Stomach (tissue), 9 donors: ENCODE results near the gene FEM1C. TPM values are rescaled to one million over a fixed set of nuclear protein-coding genes. Genes with fewer than 3 reads are reported as not detected.
A peak's percentile ranks its signal among the peaks of the same experiment; 100 is the strongest.

ENCODE experiments used
- DNase-seq, 2 donors: peaks; one replicate each; pipeline versions ENCODE4 v3.0.0 to v3.0.0-alpha.2; 2013 to 2019
- H3K27ac ChIP-seq, 5 donors: fragments of 200-600 bp in 4 of 5; sonication (generic) in 4 of 5; one replicate each; pipeline ENCODE4 v1.5.1; 2013 to 2019; ENCODE audit warnings: mild to moderate bottlenecking in 1 of 5, moderate library complexity in 1 of 5
- H3K27me3 ChIP-seq, 3 donors: fragments of 200-600 bp; sonication (generic); one replicate each; pipeline ENCODE4 v1.5.1; 2017 to 2019; ENCODE audit warnings: mixed run types in 1 of 3
- H3K36me3 ChIP-seq, 4 donors: fragments of 200-600 bp; sonication (generic); 1 replicate in 3 of 4; 2 replicates in 1 of 4; pipeline ENCODE4 v1.5.1; 2016 to 2019
- H3K4me1 ChIP-seq, 4 donors: fragments of 200-600 bp; sonication (generic); one replicate each; pipeline ENCODE4 v1.5.1; 2016 to 2019
- H3K4me3 ChIP-seq, 4 donors: fragments of 200-600 bp; sonication (generic) in 3 of 4; one replicate each; pipeline ENCODE4 v1.5.1; 2016 to 2019; ENCODE audit warnings: mild to moderate bottlenecking in 1 of 4
- H3K9me3 ChIP-seq, 4 donors: fragments of 200-600 bp; sonication (generic); one replicate each; pipeline ENCODE4 v1.5.1; 2016 to 2019
- EP300 ChIP-seq: sonication (generic); formaldehyde crosslinking; IDR thresholded peaks from one replicate; pipeline ENCODE4 v1.6.1; 2017; ENCODE audit warnings: antibody characterized with exemption
- POLR2A ChIP-seq, 4 donors: fragments of 450-650 bp; IDR thresholded peaks; one replicate each; pipeline ENCODE4 v1.6.1; 2016; ENCODE audit warnings: antibody characterized with exemption in 4 of 4, control low read depth in 2 of 4, mild to moderate bottlenecking in 1 of 4, moderate library complexity in 1 of 4
- POLR2AphosphoS5 ChIP-seq, 3 donors: sonication (generic); formaldehyde crosslinking; IDR thresholded peaks; one replicate each; pipeline ENCODE4 v1.6.1; 2016; ENCODE audit warnings: antibody characterized with exemption in 3 of 3
- WGBS, 5 donors: extraction: QIAGEN DNeasy Blood & Tissue Kit in 3 of 5; methylation state at CpG; one replicate each; pipeline versions ENCODE4 v1.1.5 to v1.1.7; 2013 to 2018; 5-methylcytosine and 5-hydroxymethylcytosine counted together
- intact Hi-C: fragments of 100-400 bp; cut with DNase I; formaldehyde crosslinking; loops from one replicate; pipeline ENCODE4 v1.15.1; 2023; ENCODE audit warnings: low total_unique reads
- polyA plus RNA-seq, 3 donors: library from polyadenylated mRNA; stranded (reverse); fragments of 200-250 nt; gene quantifications; one replicate each; pipeline ENCODE4 v1.2.3, GENCODE V29; 2013
- total RNA-seq, 5 donors: library from RNA; depleted of rRNA; stranded (reverse); fragments of >200 nt; gene quantifications; one replicate each; pipeline versions ENCODE4 v1.1.0 to v1.2.3, GENCODE V29; 2014 to 2016
- TF ChIP-seq, protein P1 (sequence below), 7 experiments: fragments of 450-650 bp in 4 of 7; fragments of 200-600 bp in 3 of 7; sonication (generic) in 3 of 7; IDR thresholded peaks; one replicate each; pipeline ENCODE4 v1.5.1; 2016 to 2019; ENCODE audit warnings: antibody characterized with exemption in 7 of 7, control low read depth in 2 of 7, mild to moderate bottlenecking in 1 of 7
- donor health status: healthy with polysubstance abuse.
- donor health status: Bipolar disorder and iron deficiency.
- donor health status: healthy.

Gene FEM1C
- total and polyA plus RNA-seq, 8 donors: 5.9 to 55.6 (median 21.7) TPM

DNA sequence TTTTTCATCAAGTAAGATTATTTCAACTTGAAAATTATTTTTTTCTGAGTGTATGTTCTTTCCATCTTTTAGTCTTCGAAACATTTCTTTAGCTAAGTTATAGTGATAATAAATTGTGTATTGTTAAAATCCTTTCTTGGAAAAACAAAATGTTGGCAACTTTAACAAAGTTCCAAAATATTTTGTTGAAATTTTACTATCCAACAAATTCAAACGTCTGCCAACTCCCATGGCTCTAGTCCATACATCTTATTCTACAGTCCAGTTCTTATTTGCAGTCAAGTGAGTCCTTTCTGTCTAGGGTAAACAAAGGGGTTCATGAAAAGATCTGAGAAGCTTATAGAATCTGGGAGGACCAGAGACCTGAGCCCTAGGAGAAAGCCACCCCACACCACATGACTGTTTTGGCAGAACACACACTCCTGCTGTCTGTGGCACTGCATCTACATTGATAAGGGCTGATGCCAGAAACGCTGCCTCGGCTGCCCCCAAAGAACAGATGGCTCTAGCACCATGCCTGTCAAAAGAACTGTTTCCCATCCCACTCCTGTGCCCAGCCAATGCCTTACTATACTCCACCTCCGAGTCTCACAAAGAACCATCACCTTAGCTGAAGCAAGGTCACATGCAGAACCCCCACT, 47.5 kb downstream of the FEM1C start:
- no peak overlapping the region for H3K4me3 ChIP-seq
- no peak overlapping the region for H3K27ac ChIP-seq
- peak in 1 of 2 donors; percentile 23 for DNase-seq
- H3K27me3 ChIP-seq: no peaks in the 10 kb centered on the region
- 60 to 75% (median 73%) methylated on average over 5 of the region's 5 CpGs for WGBS, 5 donors
- no peaks in the 10 kb centered on the region for H3K36me3 ChIP-seq
- no peaks in the 10 kb centered on the region for H3K4me1 ChIP-seq
- intact Hi-C loops: no loop called here
- TF ChIP-seq POLR2A (IDR thresholded peaks at IDR 0.05) (no peak), EP300 (no peak), POLR2AphosphoS5 (IDR thresholded peaks at IDR 0.05) (no peak)
- TF ChIP-seq, protein P1, sequence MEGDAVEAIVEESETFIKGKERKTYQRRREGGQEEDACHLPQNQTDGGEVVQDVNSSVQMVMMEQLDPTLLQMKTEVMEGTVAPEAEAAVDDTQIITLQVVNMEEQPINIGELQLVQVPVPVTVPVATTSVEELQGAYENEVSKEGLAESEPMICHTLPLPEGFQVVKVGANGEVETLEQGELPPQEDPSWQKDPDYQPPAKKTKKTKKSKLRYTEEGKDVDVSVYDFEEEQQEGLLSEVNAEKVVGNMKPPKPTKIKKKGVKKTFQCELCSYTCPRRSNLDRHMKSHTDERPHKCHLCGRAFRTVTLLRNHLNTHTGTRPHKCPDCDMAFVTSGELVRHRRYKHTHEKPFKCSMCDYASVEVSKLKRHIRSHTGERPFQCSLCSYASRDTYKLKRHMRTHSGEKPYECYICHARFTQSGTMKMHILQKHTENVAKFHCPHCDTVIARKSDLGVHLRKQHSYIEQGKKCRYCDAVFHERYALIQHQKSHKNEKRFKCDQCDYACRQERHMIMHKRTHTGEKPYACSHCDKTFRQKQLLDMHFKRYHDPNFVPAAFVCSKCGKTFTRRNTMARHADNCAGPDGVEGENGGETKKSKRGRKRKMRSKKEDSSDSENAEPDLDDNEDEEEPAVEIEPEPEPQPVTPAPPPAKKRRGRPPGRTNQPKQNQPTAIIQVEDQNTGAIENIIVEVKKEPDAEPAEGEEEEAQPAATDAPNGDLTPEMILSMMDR (IDR thresholded peaks at IDR 0.05): no peak
- H3K9me3 ChIP-seq: no peaks in the 10 kb centered on the region

DNA sequence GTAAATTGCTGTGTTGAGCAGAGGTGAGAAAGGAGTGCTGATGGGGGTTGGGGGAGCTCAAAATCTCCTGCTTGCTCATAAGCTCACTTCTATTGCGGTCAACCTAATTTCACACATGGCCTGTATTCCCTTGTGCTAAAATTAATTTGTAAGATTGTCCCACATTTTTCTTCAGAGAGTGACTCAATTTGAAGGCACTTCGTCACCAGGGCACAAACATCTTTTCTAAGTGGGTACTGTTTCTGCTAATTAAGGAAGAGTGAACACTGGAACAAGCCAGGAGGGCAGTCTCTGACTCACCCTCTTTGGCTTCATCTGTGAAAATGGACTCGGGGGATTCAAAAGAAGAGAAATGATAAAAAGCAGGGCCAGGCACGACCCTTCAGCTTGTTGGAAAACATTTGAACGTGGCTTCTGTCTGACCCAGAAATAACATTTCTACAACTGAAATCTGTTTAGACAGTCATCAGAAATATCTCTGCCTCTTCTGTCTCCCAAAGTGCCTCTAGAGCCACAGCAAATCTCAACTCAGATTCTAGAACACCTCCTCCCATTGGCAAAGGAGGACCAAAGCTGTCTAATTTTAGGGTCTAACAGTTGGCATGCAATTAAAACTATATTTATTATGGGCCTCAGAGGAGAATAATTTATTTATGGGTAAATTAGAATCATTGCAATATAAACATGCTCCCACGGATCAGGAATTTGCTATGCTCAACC, 49.8 kb downstream of the FEM1C start:
- DNase-seq: no peak
- H3K27me3 ChIP-seq: no peaks in the 10 kb centered on the region
- H3K27ac ChIP-seq: peak overlapping the region in 1 of 5 donors; percentile 13
- intact Hi-C loops: no loop called here
- H3K4me1 ChIP-seq: no peaks in the 10 kb centered on the region
- TF ChIP-seq POLR2AphosphoS5 (IDR thresholded peaks at IDR 0.05): peak in 1 of 3 donors; percentile 15
- TF ChIP-seq, protein P1 (IDR thresholded peaks at IDR 0.05): no peak
- H3K36me3 ChIP-seq: no peaks in the 10 kb centered on the region
- H3K9me3 ChIP-seq: no peaks in the 10 kb centered on the region
- no peak overlapping the region for H3K4me3 ChIP-seq
- 56 to 81% (median 73%) methylated on average over 6 of the region's 6 CpGs for WGBS, 5 donors

DNA sequence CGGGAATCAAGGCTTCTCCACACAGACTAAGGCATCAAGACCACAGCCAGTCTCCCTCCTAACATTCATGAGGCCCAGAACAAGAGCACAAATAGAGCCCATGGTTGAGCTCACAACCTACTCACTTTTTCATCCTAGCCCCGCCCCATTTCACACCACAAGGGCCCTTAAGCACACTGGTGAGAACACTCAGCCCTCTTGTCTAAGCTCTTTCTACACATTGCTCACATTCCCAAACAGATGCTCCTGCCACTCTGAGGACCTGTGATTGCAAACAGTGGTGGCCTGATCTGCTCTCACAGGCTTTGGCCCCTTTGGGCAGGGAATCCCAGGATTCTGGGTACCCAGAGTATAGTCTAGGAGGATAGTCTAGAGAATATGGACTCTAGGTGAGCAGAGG, 54.0 kb downstream of the FEM1C start:
- TF ChIP-seq, protein P1 (IDR thresholded peaks at IDR 0.05): no peak
- no peak for TF ChIP-seq POLR2A (IDR thresholded peaks at IDR 0.05)
- TF ChIP-seq EP300: no peak
- no peak for TF ChIP-seq POLR2AphosphoS5 (IDR thresholded peaks at IDR 0.05)
- Histone ChIP-seq H3K9me3 (no peaks in the 10 kb centered on the region), H3K4me1 (no peaks in the 10 kb centered on the region), H3K36me3 (no peaks in the 10 kb centered on the region), H3K4me3 (no peak overlapping the region), H3K27ac (no peak overlapping the region), H3K27me3 (no peaks in the 10 kb centered on the region)
- no peak for DNase-seq
- intact Hi-C loops: no loop called here
- WGBS, 5 donors: 85 to 96% (median 91%) methylated on average over 2 of the region's 2 CpGs

DNA sequence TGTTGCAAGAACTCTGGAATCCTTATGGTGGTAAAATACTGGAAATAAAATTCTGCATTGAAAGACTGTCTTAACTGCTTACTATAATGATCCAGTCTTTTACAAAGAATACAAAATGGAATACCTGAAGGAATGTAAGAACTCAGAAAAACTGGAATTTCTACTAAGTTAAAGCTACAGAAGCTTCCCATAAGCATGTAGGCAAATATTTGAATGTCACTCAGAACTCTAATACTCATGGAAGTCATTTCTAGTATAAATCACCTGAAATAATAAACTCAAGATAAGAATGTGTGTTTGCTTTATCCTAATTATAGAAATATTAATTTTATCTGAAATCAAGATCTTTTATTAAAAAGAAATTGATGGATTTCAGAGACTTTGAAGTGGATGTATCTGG, 54.8 kb downstream of the FEM1C start:
- Histone ChIP-seq H3K36me3 (no peaks in the 10 kb centered on the region), H3K27ac (no peak overlapping the region), H3K9me3 (no peaks in the 10 kb centered on the region), H3K27me3 (no peaks in the 10 kb centered on the region), H3K4me3 (no peak overlapping the region), H3K4me1 (no peaks in the 10 kb centered on the region)
- TF ChIP-seq, protein P1 (IDR thresholded peaks at IDR 0.05): no peak
- no peak for TF ChIP-seq EP300
- TF ChIP-seq POLR2AphosphoS5 (IDR thresholded peaks at IDR 0.05): no peak
- TF ChIP-seq POLR2A (IDR thresholded peaks at IDR 0.05): no peak
- DNase-seq: no peak
- intact Hi-C loops: no loop called here
